Heart right ventricle (tissue), 16 donors: ENCODE measurements around the gene NDRG4. TPM values are rescaled to one million over a fixed set of nuclear protein-coding genes. Genes with fewer than 3 reads are reported as not detected.

ENCODE experiments used
- ATAC-seq, 8 donors: fragments of 200-7000 bp; cut with Tn5 transposase; one replicate each; pipeline ENCODE4 v1.9.1; 2020; ENCODE audit warnings: mild to moderate bottlenecking in 8 of 8, moderate library complexity in 8 of 8, moderate number of reproducible peaks in 1 of 8
- DNase-seq, 2 donors: peaks; one replicate each; pipeline ENCODE4 v3.0.0-alpha.2; 2020
- H3K27ac ChIP-seq, 10 donors: fragments of 200-600 bp; sonication (generic) in 2 of 10; one replicate each; pipeline versions ENCODE4 v1.5.0 to v1.8.0; 2020 to 2022; ENCODE audit warnings: mild to moderate bottlenecking in 3 of 10
- H3K27me3 ChIP-seq, 7 donors: fragments of 200-600 bp; one replicate each; pipeline ENCODE4 v1.8.0; 2021 to 2022; ENCODE audit warnings: mild to moderate bottlenecking in 2 of 7
- H3K36me3 ChIP-seq, 9 donors: fragments of 200-600 bp; sonication (generic) in 1 of 9; one replicate each; pipeline versions ENCODE4 v1.5.0 to v1.8.0; 2020 to 2022; ENCODE audit warnings: mild to moderate bottlenecking in 2 of 9
- H3K4me1 ChIP-seq, 9 donors: fragments of 200-600 bp; sonication (generic) in 1 of 9; one replicate each; pipeline versions ENCODE4 v1.5.0 to v1.8.0; 2020 to 2022; ENCODE audit warnings: mild to moderate bottlenecking in 4 of 9
- H3K4me3 ChIP-seq, 10 donors: fragments of 200-600 bp; sonication (generic) in 2 of 10; one replicate each; pipeline versions ENCODE4 v1.5.0 to v1.8.0; 2020 to 2022; ENCODE audit warnings: mild to moderate bottlenecking in 7 of 10, moderate library complexity in 2 of 10
- H3K9me3 ChIP-seq, 11 donors: fragments of 200-600 bp in 10 of 11; sonication (generic) in 2 of 11; one replicate each; pipeline versions ENCODE4 v1.5.0 to v1.8.0; 2013 to 2022; ENCODE audit warnings: mild to moderate bottlenecking in 2 of 11, control low read depth in 1 of 11, moderate library complexity in 1 of 11
- WGBS, 2 donors: extraction: QIAGEN DNeasy Blood & Tissue Kit; methylation state at CpG; one replicate each; pipeline ENCODE4 v1.1.7; 2013; ENCODE audit warnings: inconsistent platforms in 1 of 2; 5-methylcytosine and 5-hydroxymethylcytosine counted together
- intact Hi-C, 10 donors: fragments of 100-400 bp; cut with DNase I; formaldehyde crosslinking; loops; one replicate each; pipeline versions ENCODE4 v1.11.1 to v1.14.2; 2022
- polyA plus RNA-seq, 2 donors: library from polyadenylated mRNA; stranded (reverse); fragments of 200-250 nt; gene quantifications; one replicate each; pipeline ENCODE4 v1.2.3, GENCODE V29; 2013
- total RNA-seq, 10 donors: library from RNA; stranded (reverse); fragmentation: NEBNext Ultra II Directional in 3 of 10; extraction: Animal tissue kit (Norgen Biotek cat#: 25700) in 3 of 10; gene quantifications; one replicate each; pipeline versions ENCODE4 v1.2.1 to v1.2.4, GENCODE V29; 2021 to 2023
- TF ChIP-seq, protein P1 (sequence below), 9 donors: fragments of 200-600 bp; sonication (generic) in 2 of 9; IDR thresholded peaks; one replicate each; pipeline versions ENCODE4 v1.5.0 to v1.8.0; 2021 to 2022; ENCODE audit warnings: antibody characterized with exemption in 9 of 9, mild to moderate bottlenecking in 5 of 9, moderate library complexity in 1 of 9
- donor health status: Arrhythmogenic right ventricular cardiomyopathy.
- donor health status: ischemic (EF 13 %, LVEDD 7.1; RV severe dilation, severe dysfunction).
- donor health status: healthy with polysubstance abuse.
- donor health status: DM: no; HTN: yes; CAD: no.
- donor health status: DM: no; HTN: no; CAD: no.
- donor health status: ischemic (EF 25% LVEDD 6.9; RV normal size, moderate dysfunction).
- donor health status: ischemic (EF 25% LVEDD 5.7; RV mildly dilated, moderate dysfunction).
- donor health status: healthy.
- donor health status: DM: yes; HTN: yes; CAD: no.
- donor health status: Ischemic cardiomyopathy.
- donor health status: ischemic (EF 35%, LVEDD 5.7; RV mildly dilated, moderate dysfunction).
- donor health status: nonischemic (EF 11% LVEDD 7.7; RV severe dilation, severe dysfunction).
- donor health status: DM: yes; HTN: yes; CAD: no.
- donor health status: PGD.
- donor health status: ischemic (EF 29% LVEDD 5.4; RV normal size, mild dysfunction).
- donor health status: nonischemic (EF 23%, LVEDD 6.1; RV moderate dilation, normal function).

The NDRG4 gene
- total and polyA plus RNA-seq, 12 donors = 286 to 821 (median 539) TPM

DNA sequence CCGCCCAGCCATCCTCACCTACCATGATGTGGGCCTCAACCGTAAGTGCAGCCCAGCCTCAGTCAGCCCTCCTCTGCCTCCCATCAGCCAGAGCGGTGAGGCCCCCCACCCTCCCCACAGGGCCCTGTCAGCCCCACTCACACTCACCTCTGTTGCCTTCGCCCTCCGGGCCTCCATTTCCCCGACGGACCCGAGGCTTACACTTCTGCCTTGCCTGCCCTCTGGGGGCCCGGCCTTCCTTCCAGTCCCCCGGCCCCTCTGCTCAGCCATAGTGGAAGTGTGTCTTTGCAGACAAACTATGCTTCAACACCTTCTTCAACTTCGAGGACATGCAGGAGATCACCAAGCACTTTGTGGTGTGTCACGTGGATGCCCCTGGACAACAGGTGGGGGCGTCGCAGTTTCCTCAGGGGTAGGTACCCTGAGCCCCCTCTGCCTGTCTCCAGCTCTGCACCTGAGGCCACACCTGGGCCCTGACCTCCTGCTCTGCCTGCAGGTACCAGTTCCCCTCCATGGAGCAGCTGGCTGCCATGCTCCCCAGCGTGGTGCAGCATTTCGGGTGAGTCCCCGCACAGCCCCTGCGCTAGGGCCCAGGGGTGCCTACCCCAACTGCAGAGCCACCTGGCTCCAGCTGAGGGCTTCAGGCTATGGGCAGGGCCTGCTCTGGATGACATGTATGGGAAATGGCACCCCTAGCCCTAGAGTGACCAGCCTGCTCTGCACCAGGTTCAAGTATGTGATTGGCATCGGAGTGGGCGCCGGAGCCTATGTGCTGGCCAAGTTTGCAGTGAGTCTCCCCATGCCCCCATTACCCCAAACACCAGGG lies 4.1 kb downstream of the NDRG4 start:
- 92 to 94% methylated on average over 21 of the region's 21 CpGs for WGBS, 2 donors
- no peak for DNase-seq
- ATAC-seq = no peak
- H3K36me3 ChIP-seq = peaks cover 0 to 71% (median 12%) of the 10 kb centered on the region in 9 donors
- no peak overlapping the region for H3K27ac ChIP-seq
- H3K9me3 ChIP-seq = no peaks in the 10 kb centered on the region
- H3K4me3 ChIP-seq = no peak overlapping the region
- intact Hi-C loops = loop anchor here in 1 of 10 donors (10.0 kb wide), 1 partner anchor 151 kb away; no protein-coding TSS in a partner anchor
- H3K27me3 ChIP-seq = peaks cover 0 to 33% (median 0%) of the 10 kb centered on the region in 7 donors
- TF ChIP-seq, protein P1, sequence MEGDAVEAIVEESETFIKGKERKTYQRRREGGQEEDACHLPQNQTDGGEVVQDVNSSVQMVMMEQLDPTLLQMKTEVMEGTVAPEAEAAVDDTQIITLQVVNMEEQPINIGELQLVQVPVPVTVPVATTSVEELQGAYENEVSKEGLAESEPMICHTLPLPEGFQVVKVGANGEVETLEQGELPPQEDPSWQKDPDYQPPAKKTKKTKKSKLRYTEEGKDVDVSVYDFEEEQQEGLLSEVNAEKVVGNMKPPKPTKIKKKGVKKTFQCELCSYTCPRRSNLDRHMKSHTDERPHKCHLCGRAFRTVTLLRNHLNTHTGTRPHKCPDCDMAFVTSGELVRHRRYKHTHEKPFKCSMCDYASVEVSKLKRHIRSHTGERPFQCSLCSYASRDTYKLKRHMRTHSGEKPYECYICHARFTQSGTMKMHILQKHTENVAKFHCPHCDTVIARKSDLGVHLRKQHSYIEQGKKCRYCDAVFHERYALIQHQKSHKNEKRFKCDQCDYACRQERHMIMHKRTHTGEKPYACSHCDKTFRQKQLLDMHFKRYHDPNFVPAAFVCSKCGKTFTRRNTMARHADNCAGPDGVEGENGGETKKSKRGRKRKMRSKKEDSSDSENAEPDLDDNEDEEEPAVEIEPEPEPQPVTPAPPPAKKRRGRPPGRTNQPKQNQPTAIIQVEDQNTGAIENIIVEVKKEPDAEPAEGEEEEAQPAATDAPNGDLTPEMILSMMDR (IDR thresholded peaks at IDR 0.05) = no peak
- peaks cover 4 to 24% (median 9%) of the 10 kb centered on the region in 9 donors for H3K4me1 ChIP-seq

DNA sequence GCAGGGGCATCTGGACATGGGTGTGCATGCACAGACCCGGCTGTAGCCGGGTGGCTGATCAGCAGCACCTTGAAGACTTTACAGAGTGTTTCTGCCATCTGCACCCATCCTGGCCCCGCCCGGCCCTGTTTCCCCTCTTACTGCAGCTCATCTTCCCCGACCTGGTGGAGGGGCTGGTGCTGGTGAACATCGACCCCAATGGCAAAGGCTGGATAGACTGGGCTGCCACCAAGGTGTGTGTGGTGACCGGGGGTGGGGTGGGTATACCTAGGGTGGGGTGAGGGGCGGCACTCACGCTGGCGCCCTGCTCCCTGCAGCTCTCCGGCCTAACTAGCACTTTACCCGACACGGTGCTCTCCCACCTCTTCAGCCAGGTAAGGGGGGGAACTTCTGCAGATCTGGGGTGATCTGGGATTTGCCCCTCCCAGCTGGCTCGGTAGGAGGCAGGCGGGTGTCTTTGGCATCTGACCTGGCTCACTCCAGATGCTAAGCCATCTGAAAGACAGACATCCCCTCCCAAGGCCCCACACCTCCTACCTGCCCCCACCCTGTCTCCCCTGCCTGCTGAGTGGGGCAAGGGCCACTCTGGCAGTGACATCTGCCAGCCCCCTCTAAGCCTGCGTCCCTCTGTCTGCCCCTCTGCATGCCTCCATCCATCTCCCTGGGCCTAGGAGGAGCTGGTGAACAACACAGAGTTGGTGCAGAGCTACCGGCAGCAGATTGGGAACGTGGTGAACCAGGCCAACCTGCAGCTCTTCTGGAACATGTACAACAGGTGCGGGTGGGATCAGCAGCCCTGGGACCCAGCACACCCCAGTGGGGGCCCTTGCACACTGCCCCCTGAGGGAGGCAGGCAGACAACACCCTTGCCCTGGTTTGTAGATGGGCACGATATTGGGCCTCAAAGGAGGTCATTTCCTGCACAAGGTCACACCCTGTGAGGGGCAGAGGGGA lies 6.6 kb downstream of the NDRG4 start:
- no peak for ATAC-seq
- intact Hi-C loops = loop anchor here in 1 of 10 donors (10.0 kb wide), 1 partner anchor 148 kb away; no protein-coding TSS in a partner anchor
- peaks cover 0 to 9% (median 0%) of the 10 kb centered on the region in 7 donors for H3K27me3 ChIP-seq
- DNase-seq = no peak
- H3K36me3 ChIP-seq = peaks cover 0 to 87% (median 12%) of the 10 kb centered on the region in 9 donors
- H3K9me3 ChIP-seq = no peaks in the 10 kb centered on the region
- peaks cover 0 to 8% (median 0%) of the 10 kb centered on the region in 9 donors for H3K4me1 ChIP-seq
- TF ChIP-seq, protein P1 (IDR thresholded peaks at IDR 0.05) = no peak
- WGBS, 2 donors = 81 to 85% methylated on average over 20 of the region's 20 CpGs
- no peak overlapping the region for H3K4me3 ChIP-seq
- H3K27ac ChIP-seq = no peak overlapping the region

DNA sequence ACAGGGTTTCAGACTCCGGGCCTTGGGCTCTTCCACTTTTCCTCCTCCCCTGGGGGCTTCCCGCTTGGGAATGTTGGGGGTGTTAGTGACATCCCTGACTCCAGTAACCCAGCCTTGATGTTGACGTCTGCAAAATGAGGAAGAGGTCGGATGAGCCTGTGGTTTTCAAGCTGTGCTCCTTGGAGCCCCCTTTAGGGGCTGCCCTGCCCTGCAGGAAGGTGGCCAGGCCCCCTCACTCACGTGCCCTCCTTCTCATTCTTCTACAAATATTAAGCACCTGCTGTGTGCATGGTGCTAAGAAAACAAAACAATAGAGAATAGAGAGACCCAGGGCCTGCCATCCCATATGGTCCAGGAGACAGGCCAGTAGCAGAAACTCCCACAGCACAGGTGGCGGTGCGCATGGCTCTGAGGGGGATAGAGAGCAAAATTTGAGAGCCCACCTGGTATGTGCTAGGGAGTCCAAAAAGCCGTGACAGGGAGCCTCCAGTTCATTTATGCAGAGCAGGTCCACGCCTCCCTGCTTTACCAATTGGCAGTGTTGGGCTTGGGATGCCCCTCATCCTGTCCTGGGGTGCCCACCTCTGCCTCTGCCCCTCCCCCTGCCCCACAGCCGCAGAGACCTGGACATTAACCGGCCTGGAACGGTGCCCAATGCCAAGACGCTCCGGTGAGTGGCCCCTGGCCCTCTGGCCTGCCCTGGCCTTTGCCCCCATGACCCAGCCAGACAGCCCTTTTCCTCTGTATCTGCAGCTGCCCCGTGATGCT lies 7.4 kb downstream of the NDRG4 start:
- no peak overlapping the region for H3K4me3 ChIP-seq
- no peak for DNase-seq
- H3K27me3 ChIP-seq = no peaks in the 10 kb centered on the region
- WGBS, 2 donors = 78 to 82% methylated on average over 15 of the region's 15 CpGs
- TF ChIP-seq, protein P1 (IDR thresholded peaks at IDR 0.05) = no peak
- intact Hi-C loops = loop anchor here in 1 of 10 donors (10.0 kb wide), 1 partner anchor 147 kb away; no protein-coding TSS in a partner anchor
- no peak for ATAC-seq
- H3K27ac ChIP-seq = no peak overlapping the region
- H3K36me3 ChIP-seq = peaks cover 0 to 91% (median 12%) of the 10 kb centered on the region in 9 donors
- H3K4me1 ChIP-seq = peaks cover 0 to 13% (median 0%) of the 10 kb centered on the region in 9 donors
- no peaks in the 10 kb centered on the region for H3K9me3 ChIP-seq
